Measurements from ENCODE around the gene MATN1.

Gene MATN1

DNA sequence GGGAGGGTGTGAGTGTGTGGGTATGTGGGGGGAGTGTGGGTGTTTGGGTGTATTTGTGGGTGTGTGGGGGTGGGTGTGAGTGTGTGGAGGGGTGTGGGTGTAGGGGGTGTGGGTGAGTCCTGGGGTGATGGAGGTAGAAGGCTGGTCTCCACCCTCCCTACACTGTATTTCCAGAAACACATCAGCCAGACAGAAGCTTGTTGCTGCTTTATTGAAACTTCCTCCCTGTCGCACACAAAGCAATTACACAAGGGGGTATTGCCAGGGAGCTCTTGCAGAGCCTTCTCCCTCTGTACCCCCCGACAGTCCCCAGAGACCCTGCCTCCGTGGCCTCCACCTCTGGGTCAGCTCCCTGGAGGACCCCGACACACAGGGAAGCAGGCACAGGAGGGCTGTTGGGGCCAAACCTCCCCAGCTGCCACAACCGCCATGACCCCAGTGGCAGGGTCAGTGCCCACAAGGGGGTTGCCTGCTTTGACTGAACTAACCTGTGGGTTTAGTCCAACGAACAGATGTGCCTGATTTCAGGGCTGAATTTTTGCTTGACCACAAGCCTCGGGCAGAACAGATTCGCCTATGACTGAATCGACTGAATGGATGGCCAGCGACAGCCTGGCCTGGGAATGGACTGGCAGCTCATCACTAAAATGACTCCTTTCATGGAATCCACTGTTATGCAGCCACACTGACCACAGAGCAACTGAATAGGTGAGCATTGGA lies 9.1 kb upstream of the MATN1 start:
- H3K36me3 ChIP-seq (ENCODE audit: insufficient read depth, low read length) = no peaks in the 10 kb centered on the region
- no peak for DNase-seq (ENCODE audit: low read depth, low spot score)
- H3K27ac ChIP-seq = no peak overlapping the region
- H3K4me3 ChIP-seq = no peak overlapping the region
- TF ChIP-seq EZH2 (IDR thresholded peaks at IDR 0.05) (no peak), POLR2AphosphoS5 (IDR thresholded peaks at IDR 0.05; ENCODE audit: borderline replicate concordance, low read depth, low read length) (no peak), FOXP2 (optimal IDR thresholded peaks at IDR 0.05; ENCODE audit: control extremely low read depth, extremely low read length, insufficient read depth) (no peak)
- H3K9ac ChIP-seq (ENCODE audit: insufficient read length) = no peak overlapping the region
- no peaks in the 10 kb centered on the region for H3K9me3 ChIP-seq (ENCODE audit: low read depth, low read length)

GRCh38 chr1:30731806-30732276 lies 8.5 kb upstream of the MATN1 start:
- Histone ChIP-seq H3K27ac (no peak overlapping the region), H3K4me3 (no peak overlapping the region), H3K9ac (ENCODE audit: insufficient read length) (no peak overlapping the region), H3K36me3 (ENCODE audit: insufficient read depth, low read length) (no peaks in the 10 kb centered on the region), H3K9me3 (ENCODE audit: low read depth, low read length) (no peaks in the 10 kb centered on the region)
- no peak for DNase-seq (ENCODE audit: low read depth, low spot score)
- TF ChIP-seq FOXP2 (optimal IDR thresholded peaks at IDR 0.05; ENCODE audit: control extremely low read depth, extremely low read length, insufficient read depth) (no peak), EZH2 (IDR thresholded peaks at IDR 0.05) (no peak), POLR2AphosphoS5 (IDR thresholded peaks at IDR 0.05; ENCODE audit: borderline replicate concordance, low read depth, low read length) (no peak)

- H3K36me3 ChIP-seq (ENCODE audit: insufficient read depth, low read length) = no peaks in the 10 kb centered on the region
- H3K9me3 ChIP-seq (ENCODE audit: low read depth, low read length) = no peaks in the 10 kb centered on the region
- no peak for DNase-seq (ENCODE audit: low read depth, low spot score)
- no peak overlapping the region for H3K27ac ChIP-seq
- H3K4me3 ChIP-seq = no peak overlapping the region
- TF ChIP-seq FOXP2 (optimal IDR thresholded peaks at IDR 0.05; ENCODE audit: control extremely low read depth, extremely low read length, insufficient read depth) = no peak
- no peak for TF ChIP-seq EZH2 (IDR thresholded peaks at IDR 0.05)
- TF ChIP-seq POLR2AphosphoS5 (IDR thresholded peaks at IDR 0.05; ENCODE audit: borderline replicate concordance, low read depth, low read length) = no peak
- no peak overlapping the region for H3K9ac ChIP-seq (ENCODE audit: insufficient read length)
These were observed 7.9 kb upstream of the MATN1 start for GRCh38 chr1:30731109-30731805.

- no peak overlapping the region for H3K4me3 ChIP-seq
- no peak for DNase-seq (ENCODE audit: low read depth, low spot score)
- H3K36me3 ChIP-seq (ENCODE audit: insufficient read depth, low read length) = no peaks in the 10 kb centered on the region
- TF ChIP-seq FOXP2 (optimal IDR thresholded peaks at IDR 0.05; ENCODE audit: control extremely low read depth, extremely low read length, insufficient read depth) = no peak
- H3K9me3 ChIP-seq (ENCODE audit: low read depth, low read length) = no peaks in the 10 kb centered on the region
- H3K9ac ChIP-seq (ENCODE audit: insufficient read length) = no peak overlapping the region
- no peak overlapping the region for H3K27ac ChIP-seq
These were observed 7.1 kb upstream of the MATN1 start for GRCh38 chr1:30730346-30731108.

DNA sequence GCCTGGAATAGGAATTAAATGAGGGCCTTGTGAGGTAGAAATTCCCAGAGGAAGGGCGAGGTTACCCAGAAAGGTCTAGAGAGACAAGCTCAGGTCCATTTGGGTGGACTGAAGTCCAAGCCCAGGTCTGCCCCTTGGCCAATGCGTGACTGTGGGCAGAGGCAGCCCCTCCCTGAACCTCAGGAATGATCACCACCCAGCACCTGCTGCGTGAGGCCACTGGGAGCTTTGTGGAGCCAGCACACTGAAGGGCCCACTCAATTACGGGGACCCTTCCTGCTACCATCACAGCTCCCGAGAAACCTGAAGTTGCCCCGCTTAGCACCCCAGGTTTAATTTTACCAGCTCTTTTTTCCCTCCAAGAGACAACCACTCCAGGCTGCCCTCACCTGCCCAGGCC lies 6.5 kb upstream of the MATN1 start:
- H3K4me3 ChIP-seq = no peak overlapping the region
- H3K9ac ChIP-seq (ENCODE audit: insufficient read length) = no peak overlapping the region
- no peaks in the 10 kb centered on the region for H3K9me3 ChIP-seq (ENCODE audit: low read depth, low read length)
- H3K27ac ChIP-seq = no peak overlapping the region
- no peaks in the 10 kb centered on the region for H3K36me3 ChIP-seq (ENCODE audit: insufficient read depth, low read length)
- no peak for DNase-seq (ENCODE audit: low read depth, low spot score)
- TF ChIP-seq POLR2AphosphoS5 (IDR thresholded peaks at IDR 0.05; ENCODE audit: borderline replicate concordance, low read depth, low read length) (no peak), EZH2 (IDR thresholded peaks at IDR 0.05) (no peak), FOXP2 (optimal IDR thresholded peaks at IDR 0.05; ENCODE audit: control extremely low read depth, extremely low read length, insufficient read depth) (no peak)

DNA sequence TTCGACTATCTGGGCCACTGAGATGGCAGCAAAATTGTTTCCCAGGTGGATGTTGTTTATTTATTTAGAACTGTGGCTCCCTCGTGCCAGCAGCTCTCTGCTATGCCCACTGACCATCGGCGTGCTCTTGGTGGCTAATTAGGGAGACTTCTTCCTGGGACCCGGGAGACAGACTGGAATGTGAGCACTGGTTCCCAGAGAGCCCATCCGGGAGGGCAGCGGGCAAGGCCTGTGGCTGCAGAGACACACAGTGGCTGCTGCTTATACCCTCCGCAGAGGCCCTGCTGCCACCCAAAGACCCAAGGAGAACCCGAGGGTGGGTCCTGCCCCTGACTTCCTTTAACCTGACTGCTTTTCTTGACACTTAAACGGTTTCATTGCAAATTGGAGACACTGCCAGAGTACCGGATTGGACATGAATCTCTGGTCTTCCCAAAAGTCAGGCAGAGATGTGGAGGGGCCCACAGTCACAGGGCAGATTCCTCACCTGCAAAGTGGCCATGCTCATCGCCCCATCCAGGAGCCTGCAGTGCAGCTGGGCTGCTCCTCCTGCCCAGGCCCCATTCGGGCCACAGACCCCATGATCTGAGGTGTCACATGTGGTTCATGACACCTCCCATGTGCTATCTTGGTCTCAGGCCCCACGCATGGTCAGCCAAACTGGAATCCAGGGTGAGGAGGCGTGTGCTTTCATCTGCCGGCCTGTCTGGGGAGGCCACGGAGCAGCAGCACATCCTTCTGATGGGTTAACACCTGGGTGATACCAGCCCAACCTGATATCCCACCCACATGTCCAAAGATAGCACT lies 5.7 kb upstream of the MATN1 start:
- TF ChIP-seq FOXP2 (optimal IDR thresholded peaks at IDR 0.05; ENCODE audit: control extremely low read depth, extremely low read length, insufficient read depth) = no peak
- no peak for TF ChIP-seq POLR2AphosphoS5 (IDR thresholded peaks at IDR 0.05; ENCODE audit: borderline replicate concordance, low read depth, low read length)
- no peak for TF ChIP-seq EZH2 (IDR thresholded peaks at IDR 0.05)
- H3K27ac ChIP-seq = no peak overlapping the region
- H3K36me3 ChIP-seq (ENCODE audit: insufficient read depth, low read length) = no peaks in the 10 kb centered on the region
- H3K9me3 ChIP-seq (ENCODE audit: low read depth, low read length) = no peaks in the 10 kb centered on the region
- no peak for DNase-seq (ENCODE audit: low read depth, low spot score)
- no peak overlapping the region for H3K9ac ChIP-seq (ENCODE audit: insufficient read length)
- no peak overlapping the region for H3K4me3 ChIP-seq

GRCh38 chr1:30728340-30728739 lies 5.0 kb upstream of the MATN1 start:
- H3K36me3 ChIP-seq (ENCODE audit: insufficient read depth, low read length) = no peaks in the 10 kb centered on the region
- no peaks in the 10 kb centered on the region for H3K9me3 ChIP-seq (ENCODE audit: low read depth, low read length)
- DNase-seq (ENCODE audit: low read depth, low spot score) = no peak
- no peak overlapping the region for H3K9ac ChIP-seq (ENCODE audit: insufficient read length)
- H3K4me3 ChIP-seq = no peak overlapping the region
- TF ChIP-seq EZH2 (IDR thresholded peaks at IDR 0.05) = no peak
- TF ChIP-seq FOXP2 (optimal IDR thresholded peaks at IDR 0.05; ENCODE audit: control extremely low read depth, extremely low read length, insufficient read depth) = no peak
- H3K27ac ChIP-seq = no peak overlapping the region

DNA sequence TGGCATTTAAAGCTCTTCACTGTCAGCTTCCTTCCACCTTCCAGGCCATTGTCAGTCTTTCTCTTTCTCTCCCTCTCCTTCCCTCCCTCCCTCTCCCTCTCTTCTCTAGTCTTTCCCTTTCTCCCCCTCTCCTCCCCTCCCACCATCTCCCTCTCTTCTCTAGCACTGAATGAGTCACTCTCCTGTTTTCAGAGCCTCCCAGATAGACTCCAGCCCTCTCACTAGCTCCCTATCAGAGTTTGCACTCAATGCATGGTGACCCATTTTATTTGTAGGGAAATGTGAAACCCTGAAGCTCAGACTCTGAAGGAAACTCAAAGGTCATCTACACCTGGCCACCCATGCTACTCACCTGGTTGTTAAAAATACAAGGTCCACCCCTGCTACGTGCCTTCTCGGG lies 4.4 kb upstream of the MATN1 start:
- Histone ChIP-seq H3K9me3 (ENCODE audit: low read depth, low read length) (no peaks in the 10 kb centered on the region), H3K9ac (ENCODE audit: insufficient read length) (no peak overlapping the region), H3K36me3 (ENCODE audit: insufficient read depth, low read length) (no peaks in the 10 kb centered on the region), H3K27ac (no peak overlapping the region), H3K4me3 (no peak overlapping the region)
- TF ChIP-seq POLR2AphosphoS5 (IDR thresholded peaks at IDR 0.05; ENCODE audit: borderline replicate concordance, low read depth, low read length) = no peak
- TF ChIP-seq FOXP2 (optimal IDR thresholded peaks at IDR 0.05; ENCODE audit: control extremely low read depth, extremely low read length, insufficient read depth) = no peak
- TF ChIP-seq EZH2 (IDR thresholded peaks at IDR 0.05) = no peak
- no peak for DNase-seq (ENCODE audit: low read depth, low spot score)
